HCT116 (cell line): ENCODE results near the gene TMPRSS9. TPM values are rescaled to one million over a fixed set of nuclear protein-coding genes. Genes with fewer than 3 reads are reported as not detected.

Experiments used
- ATAC-seq: fragments of 200-7000 bp; cut with Tn5 transposase; 2 replicates; pipeline ENCODE4 v1.9.1; 2020; ENCODE audit warnings: mild to moderate bottlenecking, moderate library complexity
- BruUV-seq: library from RNA; stranded (reverse); fragments of 400-500 nt; replicated peaks from 2 replicates; lab custom pipeline; 2021; lab: Mats Ljungman, UMichigan
- CTCF ChIA-PET: fragments of 300-600 bp; sonication (Branson Sonifier 250); formaldehyde crosslinking; loops from one replicate; lab custom pipeline; 2021; ENCODE audit warnings: antibody characterized with exemption; lab: Charles Lee
- POLR2A ChIA-PET: fragments of 300-600, 350-600 bp; sonication (Branson Sonifier 250); formaldehyde crosslinking; loops from one replicate; lab custom pipeline; 2021; ENCODE audit warnings: antibody characterized with exemption; lab: Charles Lee
- RAD21 ChIA-PET, 2 experiments: fragments of 300-600 bp; sonication (Branson Sonifier 250); formaldehyde crosslinking; loops; one replicate each; lab custom pipeline; 2023; ENCODE audit warnings: low total read pairs in 2 of 2; ENCODE audit not compliant: uncharacterized antibody in 2 of 2, unreplicated experiment in 2 of 2, low non-redundant PET in 1 of 2; lab: Charles Lee
- DNase-seq: peaks from one replicate; pipeline ENCODE4 v3.0.0-alpha.2; 2010; ENCODE audit warnings: low read depth, low spot score
- H2AFZ ChIP-seq: fragments of 200-600 bp; shearing (Covaris generic), sonication (generic); 2 replicates; pipeline ENCODE4 v1.6.1; 2017; ENCODE audit warnings: low read depth, mixed run types, mixed read lengths, antibody characterized with exemption, low read length; ENCODE audit not compliant: poor library complexity, severe bottlenecking
- H3K27ac ChIP-seq: 2 replicates; pipeline ENCODE4 v1.5.1; 2012; ENCODE audit warnings: low read depth, low read length
- H3K27me3 ChIP-seq: fragments of 200-600 bp; sonication (generic); 2 replicates; pipeline ENCODE4 v1.6.1; 2016; ENCODE audit warnings: mixed run types, low read length, mixed read lengths; ENCODE audit not compliant: insufficient read depth
- H3K36me3 ChIP-seq, 2 experiments: fragments of 200-500 bp in 1 of 2; fragments of 200-600 bp in 1 of 2; sonication (Bioruptor generic) in 1 of 2; sonication (generic) in 1 of 2; 2 replicates each; pipeline versions ENCODE4 v1.5.1 to v1.6.1; 2014 to 2016; ENCODE audit warnings: low read length in 2 of 2, inconsistent platforms in 1 of 2, mixed read lengths in 1 of 2, mixed run types in 1 of 2; ENCODE audit not compliant: insufficient read depth in 2 of 2, control insufficient read depth in 1 of 2
- H3K4me1 ChIP-seq, 2 experiments: fragments of 200-600 bp in 1 of 2; sonication (generic) in 1 of 2; 2 replicates each; pipeline versions ENCODE4 v1.5.1 to v1.6.1; 2012 to 2017; ENCODE audit warnings: low read length in 2 of 2, inconsistent platforms in 1 of 2, mild to moderate bottlenecking in 1 of 2, mixed read lengths in 1 of 2, mixed run types in 1 of 2, moderate library complexity in 1 of 2; ENCODE audit not compliant: insufficient read depth in 2 of 2, control insufficient read depth in 1 of 2
- H3K4me2 ChIP-seq: fragments of 200-600 bp; sonication (generic); 2 replicates; pipeline ENCODE4 v1.6.1; 2017; ENCODE audit warnings: mixed run types, low read length, mixed read lengths
- H3K4me3 ChIP-seq, 2 experiments: fragments of 200-600 bp in 1 of 2; sonication (generic) in 1 of 2; replicated peaks in 1 of 2; 2 replicates each; pipeline ENCODE4 v1.5.1; 2011 to 2016; ENCODE audit warnings: low read length in 2 of 2, control low read depth in 1 of 2, low read depth in 1 of 2, mild to moderate bottlenecking in 1 of 2, mixed read lengths in 1 of 2, mixed run types in 1 of 2
- H3K79me2 ChIP-seq: fragments of 200-600 bp; sonication (generic); 2 replicates; pipeline ENCODE4 v1.6.1; 2017; ENCODE audit warnings: mild to moderate bottlenecking, mixed run types, low read length, moderate library complexity, mixed read lengths; ENCODE audit not compliant: insufficient read depth
- H3K9ac ChIP-seq: fragments of 200-600 bp; sonication (generic); 2 replicates; pipeline ENCODE4 v1.6.1; 2016; ENCODE audit warnings: low read length, mixed read lengths
- H3K9me2 ChIP-seq: fragments of 200-600 bp; sonication (generic), shearing (Covaris generic); 2 replicates; pipeline ENCODE4 v1.6.1; 2017; ENCODE audit warnings: mixed run types, mild to moderate bottlenecking, moderate library complexity; ENCODE audit not compliant: insufficient read depth
- H3K9me3 ChIP-seq, 2 experiments: fragments of 200-500 bp in 1 of 2; fragments of 200-600 bp in 1 of 2; sonication (Bioruptor generic) in 1 of 2; sonication (generic) in 1 of 2; 2 replicates each; pipeline ENCODE4 v1.6.1; 2014 to 2017; ENCODE audit warnings: low read length in 2 of 2, mixed read lengths in 2 of 2, inconsistent platforms in 1 of 2, low read depth in 1 of 2, mild to moderate bottlenecking in 1 of 2, mixed run types in 1 of 2, moderate library complexity in 1 of 2; ENCODE audit not compliant: control insufficient read depth in 1 of 2, insufficient read depth in 1 of 2
- H4K20me1 ChIP-seq: fragments of 200-600 bp; sonication (generic), shearing (Covaris generic); 2 replicates; pipeline ENCODE4 v1.6.1; 2017; ENCODE audit warnings: mixed run types, mild to moderate bottlenecking, moderate library complexity; ENCODE audit not compliant: insufficient read depth
- CEBPB ChIP-seq: IDR thresholded peaks from 2 replicates; pipeline ENCODE4 v1.6.1; 2012; ENCODE audit warnings: low read depth
- FOSL1 ChIP-seq: IDR thresholded peaks from 2 replicates; pipeline ENCODE4 v1.6.1; 2012; ENCODE audit warnings: low read depth
- POLR2A ChIP-seq: IDR thresholded peaks from 2 replicates; pipeline ENCODE4 v1.7.0; 2011; ENCODE audit warnings: borderline replicate concordance; ENCODE audit not compliant: insufficient read depth, insufficient read length; ENCODE audit errors: extremely low read depth
- POLR2AphosphoS5 ChIP-seq: IDR thresholded peaks from 2 replicates; pipeline ENCODE4 v1.6.1; 2011; ENCODE audit warnings: mild to moderate bottlenecking, low read depth, low read length, moderate library complexity
- YY1 ChIP-seq: IDR thresholded peaks from 2 replicates; pipeline ENCODE4 v1.6.1; 2011; ENCODE audit warnings: low read length, low read depth, moderate library complexity, mild to moderate bottlenecking; ENCODE audit not compliant: insufficient replicate concordance; ENCODE audit errors: extremely low read depth
- ZBTB33 ChIP-seq: IDR thresholded peaks from 2 replicates; pipeline ENCODE4 v1.6.1; 2011; ENCODE audit warnings: mild to moderate bottlenecking, low read length, moderate library complexity; ENCODE audit not compliant: insufficient replicate concordance; ENCODE audit errors: extremely low read depth
- ZNF274 ChIP-seq: fragments of 200-500 bp; sonication (Bioruptor generic); IDR thresholded peaks from 2 replicates; pipeline ENCODE4 v1.6.1; 2014; ENCODE audit warnings: mild to moderate bottlenecking, low read depth, low read length, inconsistent platforms
- intact Hi-C: fragments of 100-400 bp; cut with micrococcal nuclease; formaldehyde crosslinking; loops from 2 replicates; pipeline ENCODE4 v1.10.0; 2022
- total RNA-seq: library from RNA; stranded (reverse); gene quantifications from one replicate; pipeline ENCODE4 v1.2.1, GENCODE V29; 2021; ENCODE audit not compliant: unreplicated experiment

Gene TMPRSS9
- total RNA-seq, 1 experiment from 2014 or later, result not detected

- H2AFZ ChIP-seq, result no peak overlapping the region
- POLR2A ChIA-PET, result no interaction called here
- no peaks in the 10 kb centered on the region for H4K20me1 ChIP-seq
- peaks cover 0 to 6% of the 10 kb centered on the region in 2 experiments; a peak in 1 of 4 replicates for H3K36me3 ChIP-seq
- no peaks in the 10 kb centered on the region for H3K27me3 ChIP-seq
- RAD21 ChIA-PET, result no interaction called here
- H3K4me1 ChIP-seq, result no peaks in the 10 kb centered on the region
- CTCF ChIA-PET, result no interaction called here
- H3K4me2 ChIP-seq, result no peak overlapping the region
- ATAC-seq (peak; percentile 13; the same call in 1 of the 2 replicates), DNase-seq (no peak)
- no peak for TF ChIP-seq CEBPB
- peak; percentile 7; the same call in 1 of the 2 replicates for TF ChIP-seq POLR2AphosphoS5
- no peak for TF ChIP-seq POLR2A
- BruUV-seq, result no TSS peak
- H3K9me3 ChIP-seq, result no peaks in the 10 kb centered on the region
- intact Hi-C loops, result no loop called here
- H3K4me3 ChIP-seq, result no peak overlapping the region
- H3K9me2 ChIP-seq, result no peaks in the 10 kb centered on the region
- H3K27ac ChIP-seq, result no peak overlapping the region
- no peaks in the 10 kb centered on the region for H3K79me2 ChIP-seq
- H3K9ac ChIP-seq, result no peak overlapping the region
Observed at GRCh38 chr19:2413629-2414028, 53.6 kb downstream of the TMPRSS9 start.

- Histone ChIP-seq H2AFZ (no peak overlapping the region), H4K20me1 (no peaks in the 10 kb centered on the region), H3K79me2 (no peaks in the 10 kb centered on the region), H3K9me3 (no peaks in the 10 kb centered on the region), H3K27me3 (no peaks in the 10 kb centered on the region), H3K9me2 (no peaks in the 10 kb centered on the region), H3K4me1 (no peaks in the 10 kb centered on the region), H3K4me2 (no peak overlapping the region)
- BruUV-seq, result no TSS peak
- ChIA-PET POLR2A (no interaction called here), CTCF (no interaction called here), RAD21 (no interaction called here)
- intact Hi-C loops, result no loop called here
- no peak for TF ChIP-seq ZBTB33
- TF ChIP-seq FOSL1, result no peak
- TF ChIP-seq YY1, result no peak
- TF ChIP-seq POLR2A, result no peak
- TF ChIP-seq ZNF274, result no peak
- TF ChIP-seq, all 23 proteins: peak for 0
- Histone ChIP-seq H3K36me3 (peaks cover 0 to 11% of the 10 kb centered on the region in 2 experiments; a peak in 1 of 4 replicates), H3K27ac (no peak overlapping the region), H3K9ac (no peak overlapping the region), H3K4me3 (no peak overlapping the region)
- ATAC-seq (no peak), DNase-seq (no peak)
Observed at GRCh38 chr19:2415281-2415972, 55.4 kb downstream of the TMPRSS9 start.
